GM19043 (cell line): ENCODE data around the gene IMP4.

ENCODE experiments used
- ATAC-seq: cut with Tn5 transposase; IDR thresholded peaks from one replicate; pipeline ENCODE4 v1.9.1; 2021; ENCODE audit warnings: low read depth; ENCODE audit not compliant: unreplicated experiment

Gene IMP4

DNA sequence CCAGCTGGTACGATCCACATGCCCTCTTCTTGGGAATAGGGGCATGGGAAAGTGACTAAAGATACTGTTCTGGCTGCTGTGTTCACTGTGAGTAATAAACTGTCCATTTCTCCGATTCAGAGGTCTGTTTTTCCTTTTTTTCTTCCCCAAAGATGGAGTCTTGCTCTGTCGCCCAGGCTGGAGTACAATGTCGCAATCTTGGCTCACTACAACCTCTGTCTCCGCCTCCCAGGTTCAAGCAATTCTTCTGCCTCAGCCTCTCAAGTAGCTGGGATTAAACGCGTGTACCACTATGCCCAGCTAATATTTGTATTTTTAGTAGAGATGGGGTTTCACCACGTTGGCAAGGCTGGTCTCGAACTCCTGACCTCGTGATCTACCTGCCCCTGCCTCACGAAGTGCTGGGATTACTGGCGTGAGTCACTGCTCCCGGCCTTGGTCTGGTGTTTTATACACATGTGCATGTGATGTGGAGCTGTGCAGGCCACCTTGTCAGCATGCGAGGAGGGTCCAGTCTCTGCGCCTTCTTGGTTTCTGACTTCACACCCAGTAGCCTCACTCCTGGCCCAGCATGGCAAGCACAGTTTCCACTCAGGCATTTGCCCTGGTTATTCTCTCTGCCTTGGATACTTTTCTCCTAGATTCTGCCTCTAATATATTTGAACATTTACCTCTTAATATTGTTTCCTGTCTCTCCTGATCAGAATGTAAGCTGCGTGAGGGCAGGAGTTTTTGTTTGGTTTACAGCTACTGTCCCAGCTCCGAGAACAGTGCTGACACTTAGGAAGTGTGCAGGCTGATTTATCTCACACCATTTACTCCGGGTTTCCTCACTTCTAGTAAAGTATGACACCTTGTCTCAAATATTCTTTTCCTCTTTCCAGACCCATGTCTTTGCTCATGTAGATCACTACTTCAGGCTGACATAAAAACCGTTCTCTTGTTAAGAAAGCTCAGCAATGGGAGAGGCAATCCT lies 32.9 kb downstream of the IMP4 start:
- no peak for ATAC-seq

DNA sequence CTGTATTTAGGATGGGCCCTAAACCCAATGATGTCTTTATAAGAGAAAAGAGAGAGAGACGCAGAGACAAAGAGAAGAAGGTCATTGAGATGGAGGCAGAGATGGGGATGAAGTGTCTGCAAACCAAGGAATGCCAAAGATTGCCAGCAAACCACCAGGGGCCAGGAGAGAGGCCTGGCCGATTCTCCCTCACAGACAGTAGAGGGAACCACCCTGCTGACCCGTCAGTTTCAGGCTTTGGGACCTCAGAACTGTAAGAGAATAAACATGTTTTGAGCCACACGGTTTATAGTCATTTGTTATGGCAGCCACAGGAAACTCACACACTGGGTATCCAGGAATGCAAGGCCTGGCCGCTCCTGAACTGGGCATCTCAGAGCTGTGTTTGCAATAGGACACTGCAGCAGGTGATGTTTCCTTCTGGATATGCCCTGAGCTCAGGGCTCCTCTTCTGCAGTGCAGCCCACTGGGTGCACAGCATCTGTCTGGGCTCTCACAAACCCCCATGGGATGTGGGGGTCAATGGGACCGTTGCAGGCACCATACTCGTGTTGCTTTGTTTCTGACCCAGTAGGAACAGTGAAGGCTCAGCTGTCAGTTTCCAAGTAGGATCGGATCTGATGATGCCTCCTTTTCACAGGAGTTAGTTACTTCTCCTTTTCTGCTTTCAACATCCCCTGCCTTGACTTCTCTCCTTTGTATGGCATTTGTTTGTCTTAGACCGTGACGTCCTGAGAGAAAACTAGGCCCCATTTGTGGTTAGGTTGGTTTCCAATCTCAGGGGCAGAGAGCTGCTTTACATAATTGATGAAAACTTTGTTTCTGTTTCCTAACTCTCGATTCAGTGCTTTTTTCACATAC lies 34.0 kb downstream of the IMP4 start:
- peak; percentile 53 for ATAC-seq

DNA sequence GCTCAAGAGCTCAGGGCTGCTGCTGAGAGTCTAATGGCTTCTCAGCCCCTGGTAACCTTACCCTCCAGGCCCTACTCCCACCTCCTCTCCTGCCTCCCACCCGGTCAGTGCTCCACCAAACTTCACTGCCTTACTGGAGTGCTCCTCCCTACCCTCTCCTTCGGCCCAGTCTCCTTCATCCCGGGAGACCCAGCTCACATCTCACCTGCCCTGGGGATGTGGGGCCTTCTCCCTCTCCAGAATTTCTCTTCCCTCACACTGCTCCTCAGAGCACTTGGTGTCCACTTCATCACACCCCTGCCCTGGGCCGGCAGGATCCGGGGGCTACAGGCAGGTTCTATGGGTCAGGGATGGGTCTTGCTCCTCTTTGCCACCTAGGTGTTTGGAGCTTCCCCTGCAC lies 34.8 kb downstream of the IMP4 start:
- no peak for ATAC-seq

GRCh38 chr2:130378206-130378897 lies 35.7 kb downstream of the IMP4 start:
- ATAC-seq: no peak

DNA sequence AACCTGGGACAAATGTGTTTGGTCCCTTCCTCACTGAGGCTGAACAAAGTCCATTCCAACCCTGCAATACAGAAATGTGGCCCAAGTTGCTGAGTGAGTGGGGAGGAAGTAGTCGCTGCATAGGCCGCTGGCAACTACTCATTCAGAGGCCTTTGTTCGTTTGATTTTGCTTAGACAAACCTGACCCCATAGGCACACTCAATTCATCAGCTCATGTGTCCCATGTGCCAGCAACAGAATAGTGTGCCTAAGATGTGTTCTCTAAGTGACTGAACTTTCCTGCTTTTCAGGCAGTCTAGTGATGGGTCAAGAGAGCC lies 36.2 kb downstream of the IMP4 start:
- ATAC-seq: no peak

DNA sequence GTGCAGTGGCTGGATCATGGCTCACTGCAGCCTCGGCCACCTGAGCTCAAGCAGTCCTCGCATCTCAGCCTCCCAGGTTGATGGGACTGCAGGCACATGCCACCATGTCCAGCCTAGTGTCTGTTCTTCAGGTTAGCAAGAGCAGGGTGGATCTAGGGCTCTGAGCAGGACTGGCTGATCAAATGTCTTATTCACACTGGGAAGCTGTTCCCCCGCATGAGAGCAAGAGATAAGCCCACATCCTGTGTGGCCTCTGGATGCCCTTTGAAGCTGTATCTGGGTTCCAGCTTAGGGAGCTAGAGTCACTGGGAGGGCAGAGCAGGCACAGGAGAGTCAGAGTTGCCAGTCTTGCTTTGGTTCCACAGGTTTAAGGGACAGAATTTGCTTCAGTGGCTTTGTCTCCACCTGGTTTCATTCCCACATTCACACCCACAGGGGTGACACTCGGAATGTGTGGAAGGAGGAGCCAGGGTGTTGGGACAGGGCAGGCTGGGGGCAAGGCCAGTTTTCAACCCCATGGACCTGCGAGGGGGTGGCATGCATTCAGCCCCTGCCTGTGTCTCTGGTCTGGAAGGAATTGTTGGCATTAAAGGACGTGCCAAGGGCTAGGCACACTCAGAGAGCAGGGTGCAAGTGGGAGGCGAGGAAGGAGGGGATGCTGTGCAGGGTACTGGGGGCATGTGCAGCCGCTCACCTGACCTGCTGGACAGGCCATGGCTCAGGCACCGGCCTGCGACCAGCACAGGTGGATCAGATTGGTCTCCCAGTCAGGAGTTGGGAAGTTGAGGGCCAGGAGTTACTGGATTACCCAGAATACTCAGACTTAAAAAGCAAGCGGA lies 37.6 kb downstream of the IMP4 start:
- ATAC-seq: no peak

- ATAC-seq: no peak
These were observed 38.4 kb downstream of the IMP4 start for GRCh38 chr2:130381145-130381544.

DNA sequence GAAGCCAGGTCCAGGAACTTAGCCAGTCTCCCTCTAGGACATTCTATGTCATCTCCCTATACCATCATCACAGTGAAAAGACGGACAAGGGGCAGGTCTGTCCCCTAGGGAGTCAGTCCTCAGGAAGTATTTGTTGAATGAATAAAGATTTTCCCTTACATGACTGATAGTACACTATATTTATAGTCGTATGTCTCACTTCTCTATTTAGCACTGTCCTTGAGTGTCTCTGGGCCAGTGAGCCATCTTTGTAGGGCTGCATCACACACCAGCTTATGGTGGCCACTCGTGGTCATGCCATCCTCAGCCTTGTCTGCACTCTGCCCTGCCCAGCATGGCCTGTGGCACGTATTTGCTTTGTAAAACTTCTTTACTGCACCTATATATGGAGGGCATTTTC lies 38.9 kb downstream of the IMP4 start:
- ATAC-seq: no peak

- no peak for ATAC-seq
These were observed 39.7 kb downstream of the IMP4 start for GRCh38 chr2:130382313-130382917.

GRCh38 chr2:130385709-130386108 lies 43.0 kb downstream of the IMP4 start:
- peak; percentile 45 for ATAC-seq

DNA sequence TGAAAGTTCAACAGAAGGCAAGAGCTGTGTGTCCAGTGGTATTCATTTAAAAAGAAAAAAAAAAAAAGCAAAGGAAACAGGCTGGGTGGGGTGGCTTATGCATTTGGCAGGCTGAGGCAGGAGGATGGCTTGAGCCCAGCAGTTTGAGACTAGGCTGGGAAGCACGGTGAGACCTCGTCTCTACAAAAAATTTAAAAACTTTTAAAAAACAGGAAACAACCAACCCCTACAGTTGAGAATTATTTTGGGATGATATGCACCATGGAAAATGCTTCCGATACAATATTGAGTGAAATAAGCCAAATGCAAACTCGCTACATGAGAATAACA lies 44.3 kb downstream of the IMP4 start:
- ATAC-seq: no peak

- no peak for ATAC-seq
These were observed 45.1 kb downstream of the IMP4 start for GRCh38 chr2:130387804-130388203.

GRCh38 chr2:130388221-130388907 lies 45.7 kb downstream of the IMP4 start:
- no peak for ATAC-seq

DNA sequence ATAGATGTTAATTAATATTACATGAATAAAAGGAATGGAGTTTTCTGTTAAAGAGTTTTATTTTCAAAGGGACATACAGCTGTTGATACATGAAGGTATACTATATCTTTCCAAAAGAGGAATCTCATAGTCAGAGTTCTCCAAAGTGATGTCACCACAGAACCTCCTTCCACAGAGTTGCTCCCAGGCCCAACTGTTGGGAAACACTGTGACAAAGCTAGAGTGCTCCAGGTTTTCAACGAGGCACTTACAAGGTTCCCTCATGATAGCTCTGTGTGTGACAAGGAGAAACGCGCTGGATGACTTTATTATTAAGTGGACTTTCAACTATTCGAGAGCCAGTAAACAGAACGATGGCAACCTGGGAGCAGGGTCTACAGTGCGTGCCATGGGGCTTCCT lies 46.7 kb downstream of the IMP4 start:
- ATAC-seq: no peak

- no peak for ATAC-seq
These were observed 47.1 kb downstream of the IMP4 start for GRCh38 chr2:130389783-130390182.

GRCh38 chr2:130390460-130391057 lies 47.9 kb downstream of the IMP4 start:
- ATAC-seq: no peak

DNA sequence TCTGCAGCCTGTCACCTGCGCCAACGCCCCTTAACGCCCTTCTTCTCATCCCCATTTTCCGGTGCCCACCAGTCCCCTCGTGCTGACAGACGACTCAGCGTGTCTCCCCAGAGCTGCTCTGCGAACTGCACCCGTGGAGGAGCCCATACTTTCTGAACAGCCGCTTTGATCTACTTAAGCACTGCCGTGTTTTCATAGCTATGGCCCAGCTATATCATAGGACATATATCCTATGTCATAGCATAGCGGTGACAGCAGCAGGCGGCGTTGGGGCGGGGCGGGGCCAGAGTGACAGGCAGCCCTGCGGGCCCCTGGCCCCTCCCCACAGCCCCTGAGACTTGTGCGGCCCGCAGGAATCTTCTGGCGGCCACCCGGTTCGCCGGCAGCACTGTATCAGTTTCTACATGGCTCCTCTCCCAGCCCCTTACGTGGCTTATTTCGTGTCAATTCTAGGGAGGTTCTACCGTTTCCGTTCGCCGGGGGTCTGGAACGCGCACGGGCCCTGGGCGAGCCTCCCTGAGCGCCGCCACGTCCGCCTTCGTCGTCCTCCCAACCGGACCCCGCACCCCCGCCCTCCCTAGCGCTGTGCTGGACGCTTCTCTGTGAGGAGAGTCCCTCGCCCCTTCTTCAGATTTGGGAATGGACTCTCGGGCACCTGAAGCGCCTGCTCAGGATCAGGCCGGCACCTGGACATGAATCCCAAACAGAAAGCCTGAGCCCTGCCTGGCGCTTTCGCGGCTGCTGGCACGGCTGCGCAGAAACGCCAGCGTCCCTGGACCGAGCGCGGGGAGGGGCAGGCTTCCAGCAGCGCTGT lies 48.6 kb downstream of the IMP4 start:
- peak; percentile 76 for ATAC-seq
